Right lobe of liver (tissue), 6 donors: ENCODE data around the gene SPIRE1. TPM values are rescaled to one million over a fixed set of nuclear protein-coding genes. Genes with fewer than 3 reads are reported as not detected.

Experiments used
- ATAC-seq, 4 donors: fragments of 200-7000 bp; cut with Tn5 transposase; one replicate each; pipeline ENCODE4 v1.9.1; 2020; ENCODE audit warnings: mild to moderate bottlenecking in 4 of 4, moderate library complexity in 4 of 4
- DNase-seq, 3 donors: peaks; one replicate each; pipeline ENCODE4 v3.0.0-alpha.2; 2020
- H3K27ac ChIP-seq, 3 donors: fragments of 200-600 bp; one replicate each; pipeline ENCODE4 v1.8.0; 2022
- H3K27me3 ChIP-seq, 2 donors: fragments of 200-600 bp; one replicate each; pipeline ENCODE4 v1.8.0; 2022
- H3K36me3 ChIP-seq, 4 donors: fragments of 200-600 bp; sonication (generic) in 1 of 4; one replicate each; pipeline versions ENCODE4 v1.5.1 to v1.8.0; 2017 to 2022; ENCODE audit warnings: control low read depth in 1 of 4
- H3K4me1 ChIP-seq, 4 donors: fragments of 200-600 bp; sonication (generic) in 1 of 4; one replicate each; pipeline versions ENCODE4 v1.5.1 to v1.8.0; 2017 to 2022; ENCODE audit warnings: control low read depth in 1 of 4
- H3K4me3 ChIP-seq, 3 donors: fragments of 200-600 bp; one replicate each; pipeline ENCODE4 v1.8.0; 2022
- H3K9me3 ChIP-seq, 4 donors: fragments of 200-600 bp; sonication (generic) in 1 of 4; one replicate each; pipeline versions ENCODE4 v1.5.1 to v1.8.0; 2017 to 2022; ENCODE audit warnings: control low read depth in 1 of 4
- POLR2A ChIP-seq: fragments of 450-650 bp; IDR thresholded peaks from one replicate; pipeline ENCODE4 v1.6.1; 2017; ENCODE audit warnings: antibody characterized with exemption, mild to moderate bottlenecking
- WGBS: methylation state at CpG from one replicate; pipeline ENCODE4 v1.1.6; 2018; ENCODE audit warnings: low coverage, low lambda C conversion rate; ENCODE audit not compliant: insufficient coverage; ENCODE audit errors: missing lambda C conversion rate; 5-methylcytosine and 5-hydroxymethylcytosine counted together
- intact Hi-C, 2 donors: fragments of 100-400 bp; cut with DNase I; formaldehyde crosslinking; loops; one replicate each; pipeline versions ENCODE4 v1.11.2 to v1.14.1; 2022
- total RNA-seq, 6 experiments: library from RNA; depleted of rRNA in 2 of 6; stranded (reverse); fragments of >200 nt in 2 of 6; fragmentation: NEBNext Ultra II Directional in 3 of 6; extraction: Animal tissue kit (Norgen Biotek cat#: 25700) in 3 of 6; gene quantifications; one replicate each; pipeline versions ENCODE4 v1.1.0 to v1.2.4, GENCODE V29; 2016 to 2023
- TF ChIP-seq, protein P1 (sequence below), 4 donors: fragments of 200-600 bp in 3 of 4; fragments of 450-650 bp in 1 of 4; IDR thresholded peaks; one replicate each; pipeline versions ENCODE4 v1.5.1 to v1.8.0; 2016 to 2022; ENCODE audit warnings: antibody characterized with exemption in 4 of 4, mild to moderate bottlenecking in 2 of 4
- donor health status: DM: no; HTN: yes; CAD: no.
- donor health status: DM: no; HTN: no; CAD: no.
- donor health status: DM: no; HTN: no; CAD: no.
- donor health status: DM: no; HTN: yes; CAD: no.
- donor health status: DM: no; HTN: yes; CAD: no.

The SPIRE1 gene
- total RNA-seq, 6 experiments from 2014 or later: 2.2 to 19.1 (median 7.9) TPM

GRCh38 chr18:12701161-12701560, 43.3 kb upstream of the SPIRE1 start:
- TF ChIP-seq, protein P1, sequence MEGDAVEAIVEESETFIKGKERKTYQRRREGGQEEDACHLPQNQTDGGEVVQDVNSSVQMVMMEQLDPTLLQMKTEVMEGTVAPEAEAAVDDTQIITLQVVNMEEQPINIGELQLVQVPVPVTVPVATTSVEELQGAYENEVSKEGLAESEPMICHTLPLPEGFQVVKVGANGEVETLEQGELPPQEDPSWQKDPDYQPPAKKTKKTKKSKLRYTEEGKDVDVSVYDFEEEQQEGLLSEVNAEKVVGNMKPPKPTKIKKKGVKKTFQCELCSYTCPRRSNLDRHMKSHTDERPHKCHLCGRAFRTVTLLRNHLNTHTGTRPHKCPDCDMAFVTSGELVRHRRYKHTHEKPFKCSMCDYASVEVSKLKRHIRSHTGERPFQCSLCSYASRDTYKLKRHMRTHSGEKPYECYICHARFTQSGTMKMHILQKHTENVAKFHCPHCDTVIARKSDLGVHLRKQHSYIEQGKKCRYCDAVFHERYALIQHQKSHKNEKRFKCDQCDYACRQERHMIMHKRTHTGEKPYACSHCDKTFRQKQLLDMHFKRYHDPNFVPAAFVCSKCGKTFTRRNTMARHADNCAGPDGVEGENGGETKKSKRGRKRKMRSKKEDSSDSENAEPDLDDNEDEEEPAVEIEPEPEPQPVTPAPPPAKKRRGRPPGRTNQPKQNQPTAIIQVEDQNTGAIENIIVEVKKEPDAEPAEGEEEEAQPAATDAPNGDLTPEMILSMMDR (IDR thresholded peaks at IDR 0.05): no peak
- TF ChIP-seq POLR2A: no peak
- no peak overlapping the region for H3K27ac ChIP-seq
- DNase-seq (no peak), ATAC-seq (no peak)
- WGBS: 79% methylated on average over 3 of the region's 3 CpGs
- H3K36me3 ChIP-seq: peaks cover 0 to 9% (median 0%) of the 10 kb centered on the region in 4 donors
- H3K4me3 ChIP-seq: peak overlapping the region in 2 of 3 donors; percentile 92 to 94
- no peaks in the 10 kb centered on the region for H3K9me3 ChIP-seq
- H3K27me3 ChIP-seq: no peaks in the 10 kb centered on the region
- intact Hi-C loops: no loop called here
- peaks cover 0 to 33% (median 7%) of the 10 kb centered on the region in 4 donors for H3K4me1 ChIP-seq

GRCh38 chr18:12699747-12700146, 41.8 kb upstream of the SPIRE1 start:
- no peaks in the 10 kb centered on the region for H3K9me3 ChIP-seq
- TF ChIP-seq POLR2A: no peak
- TF ChIP-seq, protein P1 (IDR thresholded peaks at IDR 0.05): no peak
- intact Hi-C loops: no loop called here
- ATAC-seq: peak in 1 of 4 donors; percentile 12
- H3K27ac ChIP-seq: peak overlapping the region in 1 of 3 donors; percentile 22
- peaks cover 0 to 32% (median 6%) of the 10 kb centered on the region in 4 donors for H3K4me1 ChIP-seq
- no peak for DNase-seq
- H3K27me3 ChIP-seq: no peaks in the 10 kb centered on the region
- H3K36me3 ChIP-seq: peaks cover 0 to 9% (median 0%) of the 10 kb centered on the region in 4 donors
- no peak overlapping the region for H3K4me3 ChIP-seq
- WGBS: 49% methylated on average over 2 of the region's 2 CpGs

DNA sequence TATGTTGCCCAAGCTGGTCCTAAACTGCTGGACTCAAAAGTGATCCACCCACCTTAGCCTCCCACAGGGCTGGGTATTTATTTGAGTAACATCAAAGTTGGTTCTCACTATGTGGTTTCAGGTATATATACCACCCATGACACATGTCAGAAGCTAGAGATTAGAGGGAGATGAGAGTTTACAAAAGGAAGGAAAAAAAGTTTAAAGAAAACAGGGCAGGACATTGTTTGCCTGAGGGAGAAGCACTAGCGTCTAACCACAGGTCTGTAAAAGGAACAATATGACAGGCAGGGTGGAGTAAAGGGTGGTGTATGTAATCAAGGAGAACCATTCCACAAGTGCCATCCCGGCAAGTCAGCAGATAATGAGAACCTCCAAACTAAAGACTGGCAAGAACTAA, 36.1 kb upstream of the SPIRE1 start:
- DNase-seq (no peak), ATAC-seq (no peak)
- TF ChIP-seq POLR2A: no peak
- TF ChIP-seq, protein P1 (IDR thresholded peaks at IDR 0.05): no peak
- Histone ChIP-seq H3K4me1 (peaks cover 0 to 3% (median 0%) of the 10 kb centered on the region in 4 donors), H3K36me3 (peaks cover 0 to 5% (median 0%) of the 10 kb centered on the region in 4 donors), H3K9me3 (no peaks in the 10 kb centered on the region), H3K27ac (no peak overlapping the region), H3K27me3 (no peaks in the 10 kb centered on the region), H3K4me3 (no peak overlapping the region)
- intact Hi-C loops: no loop called here
- 58% methylated on average over 2 of the region's 2 CpGs for WGBS

- peaks cover 0 to 3% (median 0%) of the 10 kb centered on the region in 4 donors for H3K4me1 ChIP-seq
- H3K27me3 ChIP-seq: no peaks in the 10 kb centered on the region
- intact Hi-C loops: no loop called here
- no peak for DNase-seq
- H3K9me3 ChIP-seq: no peaks in the 10 kb centered on the region
- H3K27ac ChIP-seq: no peak overlapping the region
- 47% methylated on average over 7 of the region's 9 CpGs for WGBS
- H3K4me3 ChIP-seq: no peak overlapping the region
- ATAC-seq: peak; percentile 66 to 93 (median 78)
- TF ChIP-seq POLR2A: no peak
- TF ChIP-seq, protein P1 (IDR thresholded peaks at IDR 0.05): no peak
- peaks cover 0 to 5% (median 0%) of the 10 kb centered on the region in 4 donors for H3K36me3 ChIP-seq
Observed at GRCh38 chr18:12692206-12692605, 34.3 kb upstream of the SPIRE1 start.
